K562 (cell line): ENCODE results near the gene GFRA3. TPM values are rescaled to one million over a fixed set of nuclear protein-coding genes. Genes with fewer than 3 reads are reported as not detected.

Source experiments
- AFF4 ChIP-seq: sonication (generic); formaldehyde crosslinking; IDR thresholded peaks from 2 replicates; pipeline ENCODE4 v1.8.0; 2023; ENCODE audit warnings: mild to moderate bottlenecking, missing genetic modification reagents
- CUX1 ChIP-seq: fragments of 200-800 bp; sonication (Bioruptor generic); IDR thresholded peaks from 2 replicates; pipeline ENCODE4 v1.6.1; 2016; ENCODE audit warnings: missing genetic modification characterization, missing compliant biosample characterization
- ETV5 ChIP-seq: sonication (generic); formaldehyde crosslinking; IDR thresholded peaks from 2 replicates; pipeline ENCODE4 v1.4.0; 2020; ENCODE audit warnings: low read depth, mild to moderate bottlenecking, missing genetic modification reagents
- HDAC1 ChIP-seq, 2 experiments: fragments of 450-650 bp; IDR thresholded peaks; 2 replicates each; pipeline ENCODE4 v1.6.1; 2016 to 2017; ENCODE audit warnings: inconsistent platforms in 1 of 2, mild to moderate bottlenecking in 1 of 2, moderate library complexity in 1 of 2
- HDAC2 ChIP-seq: fragments of 450-650 bp; IDR thresholded peaks from 2 replicates; pipeline ENCODE4 v1.6.1; 2016; ENCODE audit warnings: mild to moderate bottlenecking
- HDAC8 ChIP-seq: fragments of 450-650 bp; IDR thresholded peaks from 2 replicates; pipeline ENCODE4 v1.6.1; 2016; ENCODE audit warnings: mild to moderate bottlenecking, missing genetic modification characterization, moderate library complexity, missing compliant biosample characterization
- HDGF ChIP-seq: fragments of 450-650 bp; IDR thresholded peaks from 2 replicates; pipeline ENCODE4 v1.6.1; 2016
- ID3 ChIP-seq, 2 experiments: fragments of 250-450 bp in 1 of 2; fragments of 450-650 bp in 1 of 2; sonication (Bioruptor Pico) in 1 of 2; IDR thresholded peaks; 2 replicates each; pipeline versions ENCODE4 v1.6.1 to v1.8.0; 2016 to 2021; ENCODE audit warnings: mild to moderate bottlenecking in 2 of 2, moderate library complexity in 2 of 2, missing compliant biosample characterization in 1 of 2, missing genetic modification characterization in 1 of 2
- NEUROD1 ChIP-seq: fragments of 150-350 bp; IDR thresholded peaks from 2 replicates; pipeline ENCODE4 v1.6.1; 2014; ENCODE audit warnings: borderline replicate concordance, low read length, low read depth; ENCODE audit not compliant: partially characterized antibody
- NFE2L1 ChIP-seq: fragments of 450-650 bp; IDR thresholded peaks from 2 replicates; pipeline ENCODE4 v1.6.1; 2016; ENCODE audit warnings: missing genetic modification characterization, low read depth, mild to moderate bottlenecking, missing compliant biosample characterization, moderate library complexity, borderline replicate concordance
- PML ChIP-seq: IDR thresholded peaks from 2 replicates; pipeline ENCODE4 v1.6.1; 2012; ENCODE audit warnings: low read length, inconsistent platforms
- THAP7 ChIP-seq: fragments of 250-450 bp; sonication (Bioruptor Pico); IDR thresholded peaks from 2 replicates; pipeline ENCODE4 v1.5.0; 2021
- ZNF24 ChIP-seq: fragments of 450-650 bp; IDR thresholded peaks from 2 replicates; pipeline ENCODE4 v1.6.1; 2016
- ZNF3 ChIP-seq: fragments of 250-450 bp; sonication (Bioruptor Pico); IDR thresholded peaks from 2 replicates; pipeline ENCODE4 v1.5.0; 2021; ENCODE audit warnings: mild to moderate bottlenecking, moderate library complexity
- ZNF395 ChIP-seq: fragments of 200-800 bp; sonication (Bioruptor generic); IDR thresholded peaks from 2 replicates; pipeline ENCODE4 v1.6.1; 2017; ENCODE audit warnings: missing genetic modification characterization, missing compliant biosample characterization
- polyA plus RNA-seq, 8 experiments: library from polyadenylated mRNA; depleted of rRNA in 4 of 8; stranded (reverse) in 5 of 8; unstranded in 3 of 8; fragments of >200 nt; fragmentation: Nextera tagmentation in 2 of 8; fragmentation: Illumina TruSeq in 1 of 8; extraction: Ambion mirVana in 2 of 8; extraction: Trizol in 1 of 8; gene quantifications; 2 replicates each; pipeline versions ENCODE4 v1.2.1 to v1.2.3, GENCODE V29; 2011 to 2014; ENCODE audit warnings: inconsistent platforms in 1 of 8, missing spikeins in 1 of 8
- total RNA-seq, 7 experiments: library from RNA; depleted of rRNA in 6 of 7; stranded (reverse); fragments of >200 nt in 6 of 7; fragmentation: Illumina TruSeq in 2 of 7; extraction: Trizol in 2 of 7; gene quantifications; 2 replicates each; pipeline versions ENCODE4 v1.2.1 to v1.2.3, GENCODE V29; 2011 to 2021; ENCODE audit warnings: low replicate concordance in 1 of 7

Gene GFRA3
- total and polyA plus RNA-seq, 9 of the 15 experiments (the other 6 are each of a cell fraction or from before 2014, with no cell fraction given): 0.05 to 0.09 (median 0.08) TPM; not detected in 6

- TF ChIP-seq HDAC1 (IDR thresholded peaks at IDR 0.05) (peak in 1 of 2 experiments; percentile 67; a peak in 1 of 4 replicates), ZNF3 (CRISPR knock-in tag) (no peak), HDGF (no peak), ZNF395 (CRISPR knock-in tag) (no peak), NFE2L1 (tag) (no peak), PML (peak; percentile 88), ID3 (CRISPR knock-in tag; IDR thresholded peaks at IDR 0.05) (no peak), ID3 (tag; IDR thresholded peaks at IDR 0.05) (no peak), ZNF24 (no peak), HDAC2 (peak; percentile 72; the same call in 1 of the 2 replicates), ETV5 (CRISPR knock-in tag) (no peak), NEUROD1 (peak; percentile 83), AFF4 (CRISPR knock-in tag) (no peak), CUX1 (CRISPR knock-in tag) (no peak), HDAC8 (tag) (no peak), THAP7 (CRISPR knock-in tag) (no peak)
These were observed 61.0 kb downstream of the GFRA3 start, which contains the start of gene CDC23 (continued) for GRCh38 chr5:138213161-138214029.
